ENCODE measurements around the gene RAB26.
"Not testable (repeated sequence)": the region's sequence is repeated elsewhere in the genome, so short reads cannot be mapped to it uniquely, and the experiment has no call there.

Gene RAB26

DNA sequence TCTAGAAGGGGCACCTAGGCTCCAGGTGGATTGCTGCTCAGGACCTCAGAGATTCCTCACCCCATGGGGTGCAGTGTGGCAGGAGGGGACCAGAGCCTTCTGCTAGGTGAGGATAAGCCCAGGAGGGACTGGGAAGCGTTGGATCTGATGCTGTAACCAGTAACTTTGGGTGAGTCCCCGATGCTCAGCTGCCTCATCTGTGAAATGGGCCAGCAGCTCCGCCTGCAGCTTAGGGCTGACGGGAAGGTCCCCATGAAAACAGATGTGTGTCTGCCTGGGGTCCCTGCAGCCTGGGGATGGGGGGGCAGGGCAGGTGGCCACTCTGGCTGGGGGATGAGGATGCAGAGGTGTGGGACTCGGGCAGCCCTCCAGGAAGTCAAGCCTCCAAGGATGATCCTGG lies 50.7 kb downstream of the RAB26 start:
- no peak for DNase-seq

DNA sequence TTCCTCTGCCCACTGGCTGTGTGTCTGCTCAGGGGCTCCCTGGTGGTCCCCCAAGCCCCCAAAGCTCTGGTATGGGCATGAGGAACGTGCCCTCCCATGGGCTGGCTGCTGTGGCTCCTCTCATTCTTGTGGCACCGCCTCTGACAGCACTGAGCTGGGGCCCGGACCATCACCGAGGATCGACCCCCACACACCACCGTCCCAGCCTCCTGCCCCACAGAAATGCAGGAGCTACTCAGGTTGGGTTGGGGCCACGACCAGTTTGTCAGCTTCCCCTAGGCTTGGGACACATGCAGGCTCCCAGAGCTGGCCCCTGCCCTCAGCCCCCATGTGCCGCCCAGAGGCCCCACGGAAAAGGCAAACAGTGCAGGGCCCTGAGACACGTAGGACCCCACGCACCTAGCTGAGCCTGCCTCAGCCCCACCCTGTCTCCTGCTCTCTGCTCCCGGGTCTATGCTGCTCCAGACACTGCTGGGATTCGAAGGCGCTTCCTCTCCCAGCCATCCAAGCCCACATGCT lies 51.3 kb downstream of the RAB26 start:
- no peak for DNase-seq

DNA sequence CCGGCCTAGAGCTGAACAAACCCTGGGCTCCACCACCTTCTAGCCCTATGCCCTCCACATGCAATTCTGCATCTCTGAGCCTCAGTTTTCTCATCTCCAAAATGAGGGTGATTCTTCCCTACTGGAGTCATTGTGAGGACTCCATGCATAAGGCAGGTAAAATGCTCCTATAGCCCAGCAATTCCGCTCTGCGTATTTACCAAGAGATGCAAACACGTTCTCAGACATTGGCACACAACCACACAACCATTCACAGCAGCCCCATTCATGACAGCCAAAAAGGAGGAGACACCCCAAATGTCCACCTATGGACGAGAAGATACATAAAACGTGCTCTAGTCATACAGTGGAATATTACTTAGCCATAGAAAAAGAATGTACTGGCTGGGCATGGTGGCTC lies 51.9 kb downstream of the RAB26 start:
- no peak for DNase-seq

DNA sequence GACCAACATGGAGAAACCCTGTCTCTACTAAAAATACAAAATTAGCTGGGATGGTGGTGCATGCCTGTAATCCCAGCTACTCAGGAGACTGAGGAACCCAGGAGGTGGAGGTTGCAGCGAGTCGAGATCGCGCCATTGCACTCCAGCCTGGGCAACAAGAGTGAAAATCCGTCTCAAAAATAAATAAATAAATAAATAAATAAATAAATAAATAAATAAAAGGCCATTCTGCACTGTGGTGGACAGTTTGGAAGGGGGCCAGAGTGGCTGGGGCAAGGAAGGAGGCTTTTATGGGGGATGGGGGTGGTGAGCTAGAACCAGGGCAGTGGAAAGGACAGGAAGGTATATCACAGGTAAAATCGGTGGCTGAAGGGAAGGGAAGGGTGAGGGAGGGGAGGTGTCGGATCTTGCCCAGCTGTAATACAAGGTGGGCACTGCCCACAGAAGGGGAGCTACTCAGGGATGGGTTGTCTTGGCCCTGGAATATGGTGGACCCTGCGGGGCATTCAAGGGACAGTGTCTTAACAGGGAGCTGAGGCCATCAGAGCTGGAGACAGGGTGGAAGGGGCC lies 54.8 kb downstream of the RAB26 start:
- DNase-seq, result not testable (repeated sequence)
